ENCODE data around the gene WASHC4.

DNA sequence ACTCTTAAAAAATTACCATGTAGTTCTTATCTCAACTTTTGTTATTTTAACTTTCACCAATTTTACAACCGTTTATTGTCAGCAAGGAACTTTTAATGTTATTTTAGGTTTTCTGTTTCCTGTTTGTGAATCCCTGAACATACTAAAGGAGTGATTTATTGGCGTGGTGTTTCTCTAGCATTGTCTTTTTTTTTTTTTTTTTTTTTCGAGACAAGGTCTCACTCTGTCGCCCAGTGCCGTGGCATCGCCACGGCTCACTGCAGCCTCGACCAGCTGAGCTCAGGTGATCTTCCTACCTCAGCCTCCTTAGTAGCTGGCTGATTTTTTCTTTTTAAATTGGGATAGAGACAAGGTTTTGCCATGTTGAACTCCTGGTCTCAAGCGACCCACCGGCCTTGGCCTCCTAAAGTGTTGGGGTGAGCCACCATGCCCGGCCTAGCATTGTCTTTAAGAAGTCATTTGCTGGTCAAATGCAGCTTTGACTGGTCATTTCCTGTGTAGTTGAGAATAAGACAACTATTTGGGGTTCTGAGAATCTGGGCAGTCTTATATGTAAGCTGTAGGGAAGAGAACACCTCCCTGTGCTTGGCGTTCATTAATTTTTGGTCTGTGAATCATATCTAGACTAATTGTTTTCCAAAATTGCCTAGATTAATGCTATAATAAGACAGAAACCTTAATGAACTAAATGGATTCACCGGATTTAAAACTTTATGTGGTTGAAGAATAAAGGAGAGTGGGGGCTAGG, 2.1 kb downstream of the WASHC4 start:
- no peak for TF ChIP-seq POLR2A (IDR thresholded peaks at IDR 0.05)
- TF ChIP-seq, protein P1, sequence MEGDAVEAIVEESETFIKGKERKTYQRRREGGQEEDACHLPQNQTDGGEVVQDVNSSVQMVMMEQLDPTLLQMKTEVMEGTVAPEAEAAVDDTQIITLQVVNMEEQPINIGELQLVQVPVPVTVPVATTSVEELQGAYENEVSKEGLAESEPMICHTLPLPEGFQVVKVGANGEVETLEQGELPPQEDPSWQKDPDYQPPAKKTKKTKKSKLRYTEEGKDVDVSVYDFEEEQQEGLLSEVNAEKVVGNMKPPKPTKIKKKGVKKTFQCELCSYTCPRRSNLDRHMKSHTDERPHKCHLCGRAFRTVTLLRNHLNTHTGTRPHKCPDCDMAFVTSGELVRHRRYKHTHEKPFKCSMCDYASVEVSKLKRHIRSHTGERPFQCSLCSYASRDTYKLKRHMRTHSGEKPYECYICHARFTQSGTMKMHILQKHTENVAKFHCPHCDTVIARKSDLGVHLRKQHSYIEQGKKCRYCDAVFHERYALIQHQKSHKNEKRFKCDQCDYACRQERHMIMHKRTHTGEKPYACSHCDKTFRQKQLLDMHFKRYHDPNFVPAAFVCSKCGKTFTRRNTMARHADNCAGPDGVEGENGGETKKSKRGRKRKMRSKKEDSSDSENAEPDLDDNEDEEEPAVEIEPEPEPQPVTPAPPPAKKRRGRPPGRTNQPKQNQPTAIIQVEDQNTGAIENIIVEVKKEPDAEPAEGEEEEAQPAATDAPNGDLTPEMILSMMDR (IDR thresholded peaks at IDR 0.05 in 8 of 11, conservative IDR thresholded peaks at IDR 0.05 in 3 of 11), result no peak

Data from spleen (tissue), 7 donors.